ENCODE measurements around the gene MYL4. TPM values are rescaled to one million over a fixed set of nuclear protein-coding genes. Genes with fewer than 3 reads are reported as not detected.

The MYL4 gene
- total RNA-seq, 4 donors from 2014 or later, result 1.5 TPM; not detected in 3

- Histone ChIP-seq H3K36me3 (no peaks in the 10 kb centered on the region), H3K9me3 (no peaks in the 10 kb centered on the region), H3K27ac (no peak overlapping the region), H3K4me1 (no peaks in the 10 kb centered on the region), H3K27me3 (no peaks in the 10 kb centered on the region), H3K4me3 (no peak overlapping the region)
- DNase-seq (ENCODE audit: low spot score in 2 of 2), result no peak
- TF ChIP-seq EP300 (IDR thresholded peaks at IDR 0.05) (no peak), CTCF (IDR thresholded peaks at IDR 0.05) (no peak), POLR2A (IDR thresholded peaks at IDR 0.05) (no peak)
Observed at GRCh38 chr17:47197821-47198220, 11.3 kb upstream of the MYL4 start.

- TF ChIP-seq CTCF (IDR thresholded peaks at IDR 0.05) (no peak), EP300 (IDR thresholded peaks at IDR 0.05) (no peak), POLR2A (IDR thresholded peaks at IDR 0.05) (no peak)
- Histone ChIP-seq H3K27ac (peak overlapping the region in 1 of 4 donors; percentile 71), H3K36me3 (no peaks in the 10 kb centered on the region), H3K9me3 (no peaks in the 10 kb centered on the region), H3K27me3 (no peaks in the 10 kb centered on the region), H3K4me1 (peaks cover 0 to 14% (median 11%) of the 10 kb centered on the region in 4 donors), H3K4me3 (no peak overlapping the region)
- 94 to 95% methylated on average over 8 of the region's 8 CpGs for WGBS, 2 donors
- no peak for DNase-seq (ENCODE audit: low spot score in 2 of 2)
Observed at GRCh38 chr17:47199627-47200324, 9.4 kb upstream of the MYL4 start.

- peak overlapping the region in 1 of 4 donors; percentile 71 for H3K27ac ChIP-seq
- no peak for DNase-seq (ENCODE audit: low spot score in 2 of 2)
- 68 to 71% methylated on average over 4 of the region's 4 CpGs for WGBS, 2 donors
- TF ChIP-seq POLR2A (IDR thresholded peaks at IDR 0.05) (no peak), EP300 (IDR thresholded peaks at IDR 0.05) (no peak), CTCF (IDR thresholded peaks at IDR 0.05) (no peak)
- no peaks in the 10 kb centered on the region for H3K36me3 ChIP-seq
- H3K4me1 ChIP-seq, result peaks cover 0 to 19% (median 16%) of the 10 kb centered on the region in 4 donors
- no peak overlapping the region for H3K4me3 ChIP-seq
- no peaks in the 10 kb centered on the region for H3K9me3 ChIP-seq
- H3K27me3 ChIP-seq, result no peaks in the 10 kb centered on the region
Observed at GRCh38 chr17:47200325-47200664, 8.9 kb upstream of the MYL4 start.

DNA sequence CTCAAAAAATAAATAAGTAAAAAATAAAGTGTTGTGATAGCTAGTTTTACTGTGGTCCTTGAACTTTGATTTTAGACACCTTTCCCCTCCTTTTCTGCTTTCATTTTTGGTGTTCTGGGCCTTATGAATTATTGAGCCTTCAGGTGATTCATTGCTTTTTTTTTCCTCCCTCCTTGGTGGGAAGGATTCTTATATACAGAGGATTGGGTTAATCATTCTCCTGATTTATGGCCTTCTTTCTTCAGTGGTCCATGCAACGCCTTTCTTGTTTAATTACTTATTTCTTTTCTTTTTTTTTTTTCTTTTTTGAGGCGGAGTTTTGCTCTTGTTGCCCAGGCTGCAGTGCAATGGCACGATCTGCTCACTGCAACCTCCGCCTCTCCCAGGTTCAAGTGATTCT is 8.0 kb upstream of the MYL4 start:
- no peak for TF ChIP-seq CTCF (IDR thresholded peaks at IDR 0.05)
- no peak for TF ChIP-seq POLR2A (IDR thresholded peaks at IDR 0.05)
- TF ChIP-seq EP300 (IDR thresholded peaks at IDR 0.05), result no peak
- Histone ChIP-seq H3K9me3 (no peaks in the 10 kb centered on the region), H3K27ac (no peak overlapping the region), H3K27me3 (no peaks in the 10 kb centered on the region), H3K4me3 (no peak overlapping the region), H3K4me1 (peaks cover 0 to 28% (median 23%) of the 10 kb centered on the region in 4 donors), H3K36me3 (no peaks in the 10 kb centered on the region)
- WGBS, 2 donors, result 68 to 77% methylated on average over 4 of the region's 4 CpGs
- no peak for DNase-seq (ENCODE audit: low spot score in 2 of 2)

DNA sequence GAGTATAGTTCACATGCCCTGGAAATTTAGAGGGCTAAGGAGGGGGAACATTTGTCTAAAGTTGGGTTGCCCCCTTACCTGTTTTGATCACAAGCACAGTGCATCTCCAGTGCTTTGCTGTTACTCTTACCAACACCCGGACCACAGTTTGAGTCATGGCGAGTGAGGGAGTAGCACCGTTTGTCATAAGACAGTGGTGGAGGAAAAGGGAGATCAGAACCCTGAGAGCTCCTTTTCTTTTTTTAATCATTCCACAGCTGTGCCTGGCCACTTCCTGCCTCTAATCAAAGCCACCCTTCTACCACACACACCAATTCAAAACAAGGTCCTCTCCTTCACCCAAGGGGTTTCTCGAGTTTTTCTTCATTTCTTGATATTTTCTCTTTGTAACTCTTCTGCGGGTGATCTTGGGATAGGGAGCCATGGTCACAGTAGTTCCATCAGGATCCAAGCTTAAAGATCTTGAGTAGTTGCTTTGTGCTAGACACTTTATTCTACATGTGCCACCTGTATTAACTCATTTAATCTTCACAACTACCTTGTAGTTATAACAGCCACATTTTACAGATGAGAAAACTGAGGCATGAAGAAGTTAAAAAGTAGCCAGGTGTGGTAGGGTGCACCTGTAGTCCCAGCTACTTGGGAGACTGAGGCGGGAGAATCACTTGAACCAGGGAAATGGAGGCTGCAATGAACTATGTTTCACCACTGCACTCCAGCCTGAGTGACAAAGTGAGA is 5.0 kb upstream of the MYL4 start:
- WGBS, 2 donors, result 73 to 76% methylated on average over 6 of the region's 6 CpGs
- Histone ChIP-seq H3K4me1 (peaks cover 0 to 37% (median 26%) of the 10 kb centered on the region in 4 donors), H3K27me3 (no peaks in the 10 kb centered on the region), H3K9me3 (no peaks in the 10 kb centered on the region), H3K36me3 (no peaks in the 10 kb centered on the region), H3K27ac (peak overlapping the region; percentile 74 to 95 (median 86)), H3K4me3 (no peak overlapping the region)
- no peak for DNase-seq (ENCODE audit: low spot score in 2 of 2)
- TF ChIP-seq EP300 (IDR thresholded peaks at IDR 0.05), result no peak
- TF ChIP-seq CTCF (IDR thresholded peaks at IDR 0.05), result no peak
- TF ChIP-seq POLR2A (IDR thresholded peaks at IDR 0.05), result no peak
